HepG2 (cell line): ENCODE measurements around the gene PTPN14. TPM values are rescaled to one million over a fixed set of nuclear protein-coding genes. Genes with fewer than 3 reads are reported as not detected.

ENCODE experiments used
- ATAC-seq: fragments of 200-7000 bp; cut with Tn5 transposase; 3 replicates; pipeline ENCODE4 v1.9.1; 2020; ENCODE audit warnings: mild to moderate bottlenecking, moderate library complexity
- BruUV-seq: library from RNA; stranded (reverse); fragments of 400-500 nt; replicated peaks from 2 replicates; lab custom pipeline; 2021; lab: Mats Ljungman, UMichigan
- CTCF ChIA-PET: fragments of 300-600 bp; formaldehyde crosslinking; extraction: SDS; loops from one replicate; lab custom pipeline; 2021; ENCODE audit warnings: low total read pairs, inconsistent platforms, low intra/inter-chr PET ratio; lab: Yijun Ruan, JAX
- POLR2A ChIA-PET: fragments of 350-600 bp; sonication (Branson Sonifier 250); formaldehyde crosslinking; loops from one replicate; lab custom pipeline; 2020; ENCODE audit warnings: antibody characterized with exemption, inconsistent platforms; lab: Yijun Ruan, JAX
- DNase-seq: peaks from one replicate; pipeline ENCODE4 v3.0.0-alpha.2; 2015; ENCODE audit warnings: low spot score
- FAIRE-seq: peaks from 3 replicates; lab custom pipeline; 2011; peaks lifted over from hg19 to GRCh38; lab: Jason Lieb, UNC
- H2AFZ ChIP-seq: one replicate; pipeline ENCODE4 v1.6.1; 2011; ENCODE audit warnings: low read length, inconsistent platforms
- H3K27ac ChIP-seq: fragments of 300-600 bp; 3 replicates; pipeline ENCODE4 v1.8.0; 2011; ENCODE audit warnings: mixed run types, mild to moderate bottlenecking, mixed read lengths, low read length, inconsistent platforms; ENCODE audit not compliant: insufficient read depth; ENCODE audit errors: extremely low read length
- H3K27me3 ChIP-seq, 2 experiments: fragments of 200-600 bp in 1 of 2; 2 replicates in 1 of 2; 3 replicates in 1 of 2; pipeline versions ENCODE4 v1.6.0 to v1.8.0; 2011; ENCODE audit warnings: low read length in 2 of 2, mild to moderate bottlenecking in 2 of 2, moderate library complexity in 2 of 2, inconsistent platforms in 1 of 2; ENCODE audit not compliant: insufficient read depth in 2 of 2, control insufficient read depth in 1 of 2
- H3K36me3 ChIP-seq, 2 experiments: fragments of 200-600 bp in 1 of 2; replicated peaks in 1 of 2; 2 replicates in 1 of 2; 3 replicates in 1 of 2; pipeline versions ENCODE4 v1.5.1 to v1.8.0; 2011; ENCODE audit warnings: low read length in 2 of 2, inconsistent platforms in 1 of 2; ENCODE audit not compliant: insufficient read depth in 2 of 2, control insufficient read depth in 1 of 2
- H3K4me1 ChIP-seq: 2 replicates; pipeline ENCODE4 v1.5.1; 2012; ENCODE audit warnings: low read length, inconsistent platforms; ENCODE audit not compliant: insufficient read depth
- H3K4me2 ChIP-seq: 2 replicates; pipeline ENCODE4 v1.6.0; 2011; ENCODE audit warnings: low read depth, low read length, inconsistent platforms
- H3K4me3 ChIP-seq, 3 experiments: fragments of 200-600 bp in 1 of 3; sonication (generic), shearing (Covaris generic) in 1 of 3; replicated peaks in 1 of 3; 2 replicates each; pipeline ENCODE4 v1.5.1; 2011 to 2016; ENCODE audit warnings: low read length in 3 of 3, inconsistent platforms in 2 of 3, low read depth in 2 of 3, mild to moderate bottlenecking in 2 of 3, control low read depth in 1 of 3, mixed read lengths in 1 of 3; ENCODE audit not compliant: insufficient read depth in 1 of 3
- H3K79me2 ChIP-seq: one replicate; pipeline ENCODE4 v1.6.1; 2011; ENCODE audit warnings: low read length, inconsistent platforms; ENCODE audit not compliant: insufficient read depth
- H3K9ac ChIP-seq: 2 replicates; pipeline ENCODE4 v1.6.0; 2011; ENCODE audit warnings: mild to moderate bottlenecking, low read depth, low read length, inconsistent platforms; ENCODE audit not compliant: insufficient read depth
- H3K9me3 ChIP-seq: 2 replicates; pipeline ENCODE4 v1.5.1; 2012; ENCODE audit warnings: mild to moderate bottlenecking, low read length
- H4K20me1 ChIP-seq: 2 replicates; pipeline ENCODE4 v1.6.0; 2011; ENCODE audit warnings: inconsistent platforms, mild to moderate bottlenecking, low read length, moderate library complexity; ENCODE audit not compliant: insufficient read depth
- ESRRA ChIP-seq: sonication (generic); formaldehyde crosslinking; IDR thresholded peaks from 2 replicates; pipeline ENCODE4 v1.5.1; 2020; ENCODE audit warnings: mild to moderate bottlenecking, low read depth, missing genetic modification reagents
- HNF4A ChIP-seq: sonication (generic); formaldehyde crosslinking; IDR thresholded peaks from 2 replicates; pipeline ENCODE4 v1.4.0; 2020; ENCODE audit warnings: missing genetic modification reagents
- RFX1 ChIP-seq: fragments of 450-650 bp; IDR thresholded peaks from 2 replicates; pipeline ENCODE4 v1.6.1; 2017
- RORA ChIP-seq: sonication (generic); formaldehyde crosslinking; IDR thresholded peaks from 2 replicates; pipeline ENCODE4 v1.5.0; 2020; ENCODE audit warnings: mild to moderate bottlenecking, missing genetic modification reagents, moderate library complexity
- SIX1 ChIP-seq: sonication (generic); formaldehyde crosslinking; IDR thresholded peaks from 2 replicates; pipeline ENCODE4 v1.4.0; 2020; ENCODE audit warnings: missing genetic modification reagents, borderline replicate concordance
- TBP ChIP-seq: sonication (generic); formaldehyde crosslinking; IDR thresholded peaks from 2 replicates; pipeline ENCODE4 v1.5.0; 2020; ENCODE audit warnings: missing genetic modification reagents
- THAP11 ChIP-seq: IDR thresholded peaks from 2 replicates; pipeline ENCODE4 v1.6.1; 2016; ENCODE audit warnings: missing biosample characterization, missing genetic modification reagents
- ZKSCAN1 ChIP-seq: fragments of 150-350 bp; IDR thresholded peaks from 2 replicates; pipeline ENCODE4 v1.6.1; 2014; ENCODE audit warnings: low read length
- ZMAT3 ChIP-seq: sonication (generic); formaldehyde crosslinking; conservative IDR thresholded peaks from 2 replicates; pipeline ENCODE4 v1.7.0; 2021; ENCODE audit warnings: missing genetic modification reagents
- ZNF256 ChIP-seq: sonication (generic); formaldehyde crosslinking; conservative IDR thresholded peaks from 2 replicates; pipeline ENCODE4 v1.4.0; 2020; ENCODE audit warnings: missing genetic modification reagents
- ZNF264 ChIP-seq: sonication (generic); formaldehyde crosslinking; IDR thresholded peaks from 2 replicates; pipeline ENCODE4 v1.4.0; 2020; ENCODE audit warnings: missing genetic modification reagents
- ZNF556 ChIP-seq: sonication (generic); formaldehyde crosslinking; IDR thresholded peaks from 2 replicates; pipeline ENCODE4 v1.4.0; 2020; ENCODE audit warnings: mild to moderate bottlenecking, missing genetic modification reagents, borderline replicate concordance
- ZNF619 ChIP-seq: sonication (generic); formaldehyde crosslinking; IDR thresholded peaks from 2 replicates; pipeline ENCODE4 v1.4.0; 2020; ENCODE audit warnings: mild to moderate bottlenecking, missing genetic modification reagents
- WGBS: methylation state at CpG from one replicate; pipeline ENCODE4 v1.1.6; 2017; ENCODE audit warnings: low lambda C conversion rate; 5-methylcytosine and 5-hydroxymethylcytosine counted together
- in situ Hi-C: cut with HindIII; loops from 2 replicates; pipeline ENCODE4 v1.10.0; 2017; ENCODE audit warnings: low pct_unique_long_range_greater_than_20kb; ENCODE audit not compliant: extremely low pct_ligation_motif_present
- intact Hi-C: fragments of 100-400 bp; cut with micrococcal nuclease; formaldehyde crosslinking; loops from one replicate; pipeline ENCODE4 v1.10.0; 2022; ENCODE audit not compliant: unreplicated experiment
- polyA plus RNA-seq, 8 experiments: library from polyadenylated mRNA; depleted of rRNA in 3 of 8; stranded (reverse) in 7 of 8; unstranded in 1 of 8; fragments of >200 nt; fragmentation: Illumina TruSeq in 4 of 8; extraction: Trizol in 4 of 8; gene quantifications; 2 replicates each; pipeline versions ENCODE4 v1.2.1 to v1.2.3, GENCODE V29; 2011 to 2016; ENCODE audit warnings: low read depth in 4 of 8, missing spikeins in 1 of 8, mixed read lengths in 1 of 8; ENCODE audit not compliant: insufficient read depth in 1 of 8
- total RNA-seq, 5 experiments: library from RNA; depleted of rRNA; stranded (reverse); fragments of >200 nt; fragmentation: Illumina TruSeq; extraction: Trizol; gene quantifications; 2 replicates each; pipeline ENCODE4 v1.2.3, GENCODE V29; 2016; ENCODE audit warnings: low read depth in 1 of 5
- TF ChIP-seq, protein P1 (sequence below): sonication (generic); formaldehyde crosslinking; IDR thresholded peaks from 2 replicates; pipeline ENCODE4 v1.5.0; 2020; ENCODE audit warnings: missing genetic modification reagents

PTPN14 gene
- total and polyA plus RNA-seq, 2 of the 13 experiments (the other 11 are each of a cell fraction or from before 2014, with no cell fraction given) = 3.9 to 4.7 TPM

DNA sequence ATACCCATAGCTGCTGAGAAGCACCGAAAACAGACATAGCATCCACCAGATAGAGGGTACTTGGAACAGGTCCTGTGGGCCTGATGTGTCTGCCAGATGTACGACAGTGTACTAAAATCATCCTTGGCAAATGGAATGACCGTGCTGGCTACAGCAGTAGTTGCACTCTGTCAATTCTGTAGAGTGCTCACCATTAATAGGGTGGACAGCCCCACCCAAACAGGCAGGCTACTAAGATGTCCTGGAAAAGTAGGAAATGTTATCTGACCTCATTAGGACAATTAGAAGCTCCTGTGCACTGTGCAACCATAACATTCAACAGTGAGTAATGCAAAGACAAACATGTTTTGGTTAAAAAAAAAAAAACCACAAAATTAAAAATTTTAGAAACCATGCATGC, 106.2 kb downstream of the PTPN14 start:
- Histone ChIP-seq H3K9me3 (no peaks in the 10 kb centered on the region), H4K20me1 (no peaks in the 10 kb centered on the region), H3K4me3 (no peak overlapping the region), H3K27ac (no peak overlapping the region), H3K4me1 (peaks cover 34% of the 10 kb centered on the region), H3K4me2 (no peak overlapping the region), H2AFZ (no peak overlapping the region), H3K36me3 (no peaks in the 10 kb centered on the region), H3K79me2 (no peaks in the 10 kb centered on the region), H3K27me3 (no peaks in the 10 kb centered on the region; a peak in 1 of 5 replicates), H3K9ac (no peak overlapping the region)
- no peak for FAIRE-seq
- ATAC-seq = no peak
- 94% methylated on average over 3 of the region's 3 CpGs for WGBS
- in situ Hi-C loops = no loop called here
- ChIA-PET POLR2A (no interaction called here), CTCF (no interaction called here)
- no peak for TF ChIP-seq HNF4A (CRISPR knock-in tag)
- no peak for TF ChIP-seq RORA
- TF ChIP-seq SIX1 (CRISPR knock-in tag) = no peak
- TF ChIP-seq, protein P1, sequence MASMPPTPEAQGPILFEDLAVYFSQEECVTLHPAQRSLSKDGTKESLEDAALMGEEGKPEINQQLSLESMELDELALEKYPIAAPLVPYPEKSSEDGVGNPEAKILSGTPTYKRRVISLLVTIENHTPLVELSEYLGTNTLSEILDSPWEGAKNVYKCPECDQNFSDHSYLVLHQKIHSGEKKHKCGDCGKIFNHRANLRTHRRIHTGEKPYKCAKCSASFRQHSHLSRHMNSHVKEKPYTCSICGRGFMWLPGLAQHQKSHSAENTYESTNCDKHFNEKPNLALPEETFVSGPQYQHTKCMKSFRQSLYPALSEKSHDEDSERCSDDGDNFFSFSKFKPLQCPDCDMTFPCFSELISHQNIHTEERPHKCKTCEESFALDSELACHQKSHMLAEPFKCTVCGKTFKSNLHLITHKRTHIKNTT (CRISPR knock-in tag) = no peak
- TF ChIP-seq RFX1 = no peak
- TF ChIP-seq ZMAT3 (CRISPR knock-in tag) = no peak
- no peak for TF ChIP-seq THAP11 (CRISPR knock-in tag)
- TF ChIP-seq ZNF256 (CRISPR knock-in tag) = no peak
- TF ChIP-seq TBP = no peak
- TF ChIP-seq ESRRA (CRISPR knock-in tag) = no peak
- no peak for TF ChIP-seq ZNF556 (CRISPR knock-in tag)
- TF ChIP-seq ZNF264 (CRISPR knock-in tag) = no peak
- no peak for TF ChIP-seq ZNF619
- TF ChIP-seq ZKSCAN1 = no peak
- intact Hi-C loops = loop anchor here (5.0 kb wide), 1 partner anchor 33 kb away; no protein-coding TSS in a partner anchor
- no TSS peak for BruUV-seq
- DNase-seq = no peak
